Ecto neural progenitor cell (in vitro differentiated cells): ENCODE data around the gene ZBED4.

ENCODE experiments used
- DNase-seq: peaks from one replicate; pipeline ENCODE4 v3.0.0-alpha.2; 2018; ENCODE audit warnings: low spot score

The ZBED4 gene

GRCh38 chr22:49855251-49855911, 1.7 kb downstream of the ZBED4 start:
- no peak for DNase-seq

- DNase-seq = no peak
These were observed 2.7 kb downstream of the ZBED4 start for GRCh38 chr22:49856343-49856742.

GRCh38 chr22:49856766-49857618, 3.3 kb downstream of the ZBED4 start:
- DNase-seq = no peak

- no peak for DNase-seq
These were observed 5.2 kb downstream of the ZBED4 start for GRCh38 chr22:49858827-49859226.

DNA sequence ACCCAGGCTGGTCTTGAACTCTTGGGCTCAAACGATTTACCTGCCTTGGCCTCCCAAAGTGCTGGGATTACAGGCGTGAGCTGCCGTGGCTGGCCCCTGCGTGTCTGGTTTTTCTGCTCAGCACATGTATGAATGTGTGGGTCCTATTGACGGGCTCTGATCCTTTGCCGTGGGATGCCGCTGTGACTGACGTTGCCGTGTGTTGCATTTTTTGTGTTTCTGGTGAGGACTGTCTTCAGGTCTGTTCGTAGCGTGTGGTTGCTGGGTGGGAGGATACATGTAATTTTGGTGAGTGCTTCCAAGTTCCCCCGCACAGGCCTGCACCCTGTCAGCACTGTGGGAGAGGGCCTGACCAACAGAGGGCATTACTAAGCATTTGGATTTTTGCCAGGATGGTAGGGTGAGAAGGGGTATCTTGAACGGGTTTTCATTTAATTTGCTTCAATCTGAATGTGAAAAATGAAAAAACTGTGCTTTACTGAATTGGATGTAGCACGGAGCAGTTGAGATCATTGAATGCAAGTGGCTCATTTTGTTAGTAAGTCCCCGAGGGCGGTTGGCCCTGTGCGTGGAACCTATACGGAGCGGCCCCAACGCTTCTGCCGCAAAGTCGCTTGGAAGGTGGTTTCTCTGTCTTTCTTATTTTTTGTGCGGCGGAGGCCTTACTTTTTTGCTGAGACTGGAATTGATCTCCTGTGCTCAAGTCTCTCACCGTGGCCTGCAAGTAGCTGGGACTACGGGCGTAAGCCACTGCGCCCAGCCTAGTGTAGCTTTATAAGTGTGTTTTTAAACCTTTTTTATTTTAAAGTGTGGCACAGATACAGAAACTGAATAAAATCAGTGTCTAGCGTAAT, 8.2 kb downstream of the ZBED4 start:
- DNase-seq = no peak

GRCh38 chr22:49862496-49862776, 8.8 kb downstream of the ZBED4 start:
- no peak for DNase-seq

DNA sequence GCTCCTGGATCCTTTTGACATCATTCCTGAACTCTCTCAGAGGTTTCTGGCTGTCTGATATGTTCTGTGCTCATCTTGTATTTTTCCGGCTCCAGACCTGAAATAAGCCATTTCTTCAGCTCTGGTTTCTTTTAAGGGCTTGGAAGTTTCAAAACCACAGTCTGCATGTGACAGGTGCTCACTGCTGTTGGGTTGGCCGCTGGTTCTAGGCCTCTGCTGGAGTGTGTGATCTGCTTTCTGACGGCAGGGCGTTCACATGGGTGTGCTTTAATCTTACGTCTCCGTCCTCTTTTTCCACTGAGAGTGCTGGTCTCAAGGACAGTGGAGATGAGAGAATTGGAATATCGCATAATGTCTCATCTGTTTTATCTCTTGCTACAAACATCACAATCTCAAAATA, 10.3 kb downstream of the ZBED4 start:
- no peak for DNase-seq

GRCh38 chr22:49865156-49865555, 11.5 kb downstream of the ZBED4 start:
- no peak for DNase-seq

DNA sequence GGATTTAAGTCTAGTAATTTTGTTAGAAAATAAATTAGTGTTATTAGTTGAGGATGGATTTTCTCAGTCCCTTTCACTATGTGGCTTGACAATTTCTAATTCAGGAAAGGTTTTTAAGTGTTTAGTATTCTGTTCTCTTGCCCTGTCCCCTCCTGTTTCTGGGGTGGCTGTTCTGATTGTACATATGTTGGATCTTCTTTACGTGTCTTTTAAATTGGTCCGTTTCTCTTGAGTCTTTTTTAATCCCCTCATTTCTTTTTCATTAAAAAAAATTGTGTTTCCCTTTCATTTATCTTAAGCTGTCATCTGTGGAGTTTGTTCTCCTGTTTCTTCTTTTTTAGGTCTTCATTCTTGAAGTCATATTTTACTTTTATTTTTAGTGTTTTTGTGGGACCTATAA, 12.5 kb downstream of the ZBED4 start:
- DNase-seq = no peak

DNA sequence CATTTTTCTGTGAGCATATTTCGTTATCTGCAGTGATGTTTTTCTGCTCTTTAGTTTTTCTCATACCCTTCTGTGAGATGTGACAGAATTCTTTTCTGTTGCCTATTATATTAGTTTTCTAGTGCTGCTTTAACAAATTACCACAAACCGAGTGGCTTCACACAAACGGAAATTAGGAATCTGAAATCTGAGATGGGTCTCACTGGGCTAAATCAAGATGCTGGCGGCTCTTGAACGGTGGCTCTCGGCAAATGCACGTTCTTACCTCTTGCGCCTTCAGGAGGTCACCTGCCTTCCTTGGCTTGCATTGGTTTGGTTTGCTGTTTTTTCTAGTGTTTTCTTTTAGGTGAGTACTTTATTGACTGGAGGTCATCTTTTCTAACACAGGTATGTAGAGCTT, 13.0 kb downstream of the ZBED4 start:
- no peak for DNase-seq

DNA sequence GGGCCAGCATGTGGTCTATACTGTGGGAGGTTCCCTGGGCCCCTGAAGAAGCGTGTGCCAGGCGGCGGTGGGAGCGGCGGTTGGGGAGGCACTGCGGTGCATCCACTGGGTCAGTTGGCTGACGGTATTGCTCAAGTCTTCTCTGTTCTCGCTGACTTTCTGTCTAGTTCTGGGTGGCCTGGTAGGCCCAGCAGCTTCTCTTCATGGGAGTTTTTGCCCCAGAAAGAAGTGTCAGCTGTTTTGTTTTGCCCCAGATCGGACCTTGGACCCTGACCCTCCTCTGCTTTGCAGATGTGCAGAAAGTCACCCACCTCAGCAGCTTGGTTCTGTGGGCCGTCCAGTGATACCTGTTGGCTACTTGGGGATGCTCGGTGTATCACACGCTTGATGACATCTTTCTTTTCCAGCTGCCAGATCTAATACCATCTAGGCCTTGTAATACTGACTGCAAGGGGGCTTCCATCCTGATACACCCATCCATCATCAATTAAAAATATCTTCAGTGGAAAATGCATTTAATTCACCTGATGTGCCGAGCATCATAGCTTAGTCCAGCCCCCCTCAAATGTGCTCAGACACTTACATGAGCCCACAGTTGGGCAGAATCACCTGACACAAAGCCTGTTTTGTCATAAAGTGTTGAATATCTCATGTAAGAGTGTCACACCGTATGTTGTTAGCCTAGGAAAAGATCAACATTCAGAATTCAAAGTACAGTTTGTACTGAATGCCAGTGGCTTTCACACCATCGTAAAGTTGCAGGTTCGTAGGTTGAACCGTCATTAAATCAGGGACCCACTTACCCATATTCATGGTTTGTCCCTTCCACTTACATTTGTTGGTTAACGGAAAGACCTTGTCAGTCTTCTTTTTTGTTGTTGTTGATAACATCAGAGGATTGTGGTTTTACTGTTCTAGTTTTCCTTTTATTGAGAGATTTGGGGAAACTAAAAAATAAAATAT, 13.9 kb downstream of the ZBED4 start:
- DNase-seq = no peak

GRCh38 chr22:49869086-49869830, 15.6 kb downstream of the ZBED4 start:
- no peak for DNase-seq

DNA sequence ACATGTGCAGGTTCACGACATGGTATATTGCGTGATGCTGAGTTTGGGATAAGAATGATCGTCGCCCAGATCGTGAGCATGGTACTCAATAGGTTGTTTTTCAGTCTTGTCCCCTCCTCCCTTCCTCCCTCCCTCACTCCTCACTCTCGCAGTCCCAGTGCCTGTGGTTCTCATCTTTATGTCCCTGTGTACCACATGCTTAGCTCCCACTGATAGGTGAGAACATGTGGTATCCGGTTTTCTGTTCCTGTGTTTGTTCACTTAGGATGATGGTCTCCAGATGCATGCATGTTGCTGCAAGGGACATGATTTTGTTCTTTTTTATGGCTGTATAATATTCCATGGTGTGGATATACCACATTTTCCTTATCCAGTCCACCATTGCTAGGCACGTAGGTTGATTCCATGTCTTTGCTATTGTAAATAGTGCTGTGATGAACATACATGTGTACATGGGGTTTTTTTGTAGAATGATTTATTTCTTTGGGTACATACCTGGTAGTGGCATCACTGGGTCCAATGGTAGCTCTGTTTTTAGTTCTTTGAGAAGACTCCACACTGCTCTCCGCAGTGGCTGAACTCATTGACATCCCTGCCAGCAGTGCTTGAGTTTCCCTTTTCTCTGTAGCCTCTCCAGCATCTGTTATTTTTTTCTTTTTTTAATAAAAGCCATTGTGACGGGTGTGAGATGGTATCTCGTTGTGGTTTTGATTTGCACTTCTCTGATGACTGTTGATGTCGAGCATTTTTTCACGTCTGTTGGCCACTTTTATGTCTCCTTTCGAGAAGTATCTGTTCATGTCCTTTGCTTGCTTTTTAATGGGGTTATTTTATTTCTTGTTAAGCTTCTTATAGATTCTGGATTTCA, 16.4 kb downstream of the ZBED4 start:
- no peak for DNase-seq

DNA sequence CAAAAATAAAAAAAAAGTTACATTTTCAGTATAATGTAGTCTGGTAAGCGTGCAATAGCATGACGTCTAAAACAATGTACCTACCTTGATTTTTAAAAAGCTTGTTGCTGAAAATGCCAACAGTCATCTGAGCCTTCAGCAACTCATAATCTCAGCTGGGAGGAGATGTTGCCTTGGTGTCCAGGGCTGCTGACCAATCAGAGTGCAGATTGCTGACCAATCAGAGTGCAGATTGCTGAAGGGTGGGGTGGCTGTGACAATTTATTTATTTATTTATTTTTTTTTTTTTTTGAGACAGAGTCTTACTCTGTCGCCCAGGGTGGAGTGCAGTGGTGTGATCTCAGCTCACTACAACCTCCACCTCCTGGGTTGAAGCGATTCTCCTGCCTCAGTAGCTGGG, 17.8 kb downstream of the ZBED4 start:
- no peak for DNase-seq

DNA sequence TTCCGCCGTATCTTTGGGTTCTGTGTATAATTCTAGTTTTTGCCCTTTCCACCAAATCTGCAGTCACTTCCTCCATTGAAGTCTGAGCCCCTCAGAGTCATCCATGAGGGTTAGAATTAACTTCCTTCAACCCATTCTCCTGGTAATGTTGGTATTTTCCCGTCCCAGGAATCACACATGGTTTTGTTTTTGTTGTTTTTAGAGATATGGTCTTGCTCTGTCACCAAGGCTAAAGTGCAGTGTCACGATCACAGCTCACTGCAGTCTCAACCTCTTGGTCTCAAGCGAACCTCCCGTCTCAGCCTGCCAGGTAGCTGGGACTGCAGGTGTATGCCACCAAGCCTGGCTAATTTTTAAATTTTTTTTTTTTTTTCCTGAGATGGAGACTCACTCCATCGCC, 18.7 kb downstream of the ZBED4 start:
- DNase-seq = no peak

GRCh38 chr22:49873228-49873940, 19.7 kb downstream of the ZBED4 start:
- DNase-seq = no peak

GRCh38 chr22:49877642-49878041, 24.0 kb downstream of the ZBED4 start:
- no peak for DNase-seq

DNA sequence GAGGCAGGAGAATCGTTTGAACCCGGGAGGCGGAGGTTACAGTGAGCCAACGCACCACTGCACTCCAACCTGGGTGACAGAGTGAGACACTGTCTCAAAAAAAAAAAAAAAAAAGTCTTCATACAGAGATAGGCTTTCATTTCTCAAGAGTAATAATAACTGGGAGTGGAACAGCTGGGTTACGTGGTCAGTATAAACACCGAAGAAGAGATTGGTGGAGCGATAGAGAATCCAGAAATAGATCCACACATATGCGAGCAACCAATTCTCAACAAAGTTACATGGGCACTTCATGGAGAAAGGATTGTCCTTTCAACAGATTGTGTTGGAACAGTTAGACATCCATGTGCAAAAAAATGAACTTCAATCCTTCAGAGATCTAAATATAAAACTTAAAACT, 24.6 kb downstream of the ZBED4 start:
- no peak for DNase-seq

- no peak for DNase-seq
These were observed 26.2 kb downstream of the ZBED4 start for GRCh38 chr22:49879871-49880270.
